Measurements from ENCODE around the gene ITGB3BP. TPM values are rescaled to one million over a fixed set of nuclear protein-coding genes. Genes with fewer than 3 reads are reported as not detected.

Gene ITGB3BP
- total and polyA plus RNA-seq, 4 donors: 5.7 to 15.2 (median 7.5) TPM

GRCh38 chr1:63569068-63569467 is 46.0 kb upstream of the ITGB3BP start:
- H3K27ac ChIP-seq (ENCODE audit: low read depth in 1 of 2, low read length in 2 of 2): no peak overlapping the region
- no peaks in the 10 kb centered on the region for H3K27me3 ChIP-seq (ENCODE audit: control insufficient read depth in 4 of 4, insufficient read depth in 4 of 4, low read length in 3 of 4)
- H3K36me3 ChIP-seq (ENCODE audit: control insufficient read depth in 4 of 4, insufficient read depth in 3 of 4, low read depth in 1 of 4, low read length in 3 of 4): no peaks in the 10 kb centered on the region
- TF ChIP-seq GABPA (IDR thresholded peaks at IDR 0.05 in 1 of 2, conservative IDR thresholded peaks at IDR 0.05 in 1 of 2): no peak
- TF ChIP-seq HNF4A (conservative IDR thresholded peaks at IDR 0.05): no peak
- TF ChIP-seq FOXA1 (IDR thresholded peaks at IDR 0.05): no peak
- TF ChIP-seq MAX (IDR thresholded peaks at IDR 0.05): no peak
- TF ChIP-seq SP1 (IDR thresholded peaks at IDR 0.05): no peak
- TF ChIP-seq ATF3 (IDR thresholded peaks at IDR 0.05): no peak
- TF ChIP-seq CTCF (IDR thresholded peaks at IDR 0.05; ENCODE audit: low read depth, low read length, missing input control): no peak
- TF ChIP-seq ZBTB33 (IDR thresholded peaks at IDR 0.05): no peak
- no peak for TF ChIP-seq NR2F2 (IDR thresholded peaks at IDR 0.05)
- TF ChIP-seq RXRA (IDR thresholded peaks at IDR 0.05): no peak
- H3K4me1 ChIP-seq (ENCODE audit: control insufficient read depth in 4 of 4, insufficient read depth in 4 of 4, low read length in 3 of 4): no peaks in the 10 kb centered on the region
- no peak for DNase-seq (ENCODE audit: low spot score)
- WGBS: 92% methylated on average over 4 of the region's 4 CpGs
- H3K4me3 ChIP-seq (ENCODE audit: low read depth in 1 of 3, low read length in 3 of 3): no peak overlapping the region
- H3K9me3 ChIP-seq (ENCODE audit: control insufficient read depth in 4 of 4, low read length in 3 of 4): no peaks in the 10 kb centered on the region
- H3K9ac ChIP-seq (ENCODE audit: low read depth in 1 of 2, low read length in 2 of 2): no peak overlapping the region

- Histone ChIP-seq H3K27ac (ENCODE audit: low read depth in 1 of 2, low read length in 2 of 2) (no peak overlapping the region), H3K27me3 (ENCODE audit: control insufficient read depth in 4 of 4, insufficient read depth in 4 of 4, low read length in 3 of 4) (no peaks in the 10 kb centered on the region), H3K9me3 (ENCODE audit: control insufficient read depth in 4 of 4, low read length in 3 of 4) (no peaks in the 10 kb centered on the region), H3K4me1 (ENCODE audit: control insufficient read depth in 4 of 4, insufficient read depth in 4 of 4, low read length in 3 of 4) (peaks cover 0 to 1% (median 0%) of the 10 kb centered on the region in 4 donors), H3K4me3 (ENCODE audit: low read depth in 1 of 3, low read length in 3 of 3) (no peak overlapping the region), H3K9ac (ENCODE audit: low read depth in 1 of 2, low read length in 2 of 2) (no peak overlapping the region), H3K36me3 (ENCODE audit: control insufficient read depth in 4 of 4, insufficient read depth in 3 of 4, low read depth in 1 of 4, low read length in 3 of 4) (no peaks in the 10 kb centered on the region)
- DNase-seq (ENCODE audit: low spot score): no peak
- TF ChIP-seq FOXA1 (IDR thresholded peaks at IDR 0.05) (no peak), RXRA (IDR thresholded peaks at IDR 0.05) (no peak), SP1 (IDR thresholded peaks at IDR 0.05) (no peak), TAF1 (conservative IDR thresholded peaks at IDR 0.05) (no peak), YY1 (IDR thresholded peaks at IDR 0.05) (no peak), NR2F2 (IDR thresholded peaks at IDR 0.05) (no peak), ATF3 (IDR thresholded peaks at IDR 0.05) (no peak), EGR1 (IDR thresholded peaks at IDR 0.05; ENCODE audit: low read depth in 2 of 2) (no peak), RAD21 (IDR thresholded peaks at IDR 0.05) (no peak), JUND (IDR thresholded peaks at IDR 0.05) (no peak), FOXA2 (IDR thresholded peaks at IDR 0.05) (no peak), CTCF (IDR thresholded peaks at IDR 0.05; ENCODE audit: low read depth, low read length, missing input control) (no peak), HNF4G (IDR thresholded peaks at IDR 0.05) (no peak)
Observed at GRCh38 chr1:63563745-63564144, 40.7 kb upstream of the ITGB3BP start.

All from liver (tissue), 9 donors.